ENCODE results near the gene MTHFD2L.

The MTHFD2L gene

GRCh38 chr4:74132944-74133343 lies 25.0 kb upstream of the MTHFD2L start:
- DNase-seq (ENCODE audit: low spot score): no peak

DNA sequence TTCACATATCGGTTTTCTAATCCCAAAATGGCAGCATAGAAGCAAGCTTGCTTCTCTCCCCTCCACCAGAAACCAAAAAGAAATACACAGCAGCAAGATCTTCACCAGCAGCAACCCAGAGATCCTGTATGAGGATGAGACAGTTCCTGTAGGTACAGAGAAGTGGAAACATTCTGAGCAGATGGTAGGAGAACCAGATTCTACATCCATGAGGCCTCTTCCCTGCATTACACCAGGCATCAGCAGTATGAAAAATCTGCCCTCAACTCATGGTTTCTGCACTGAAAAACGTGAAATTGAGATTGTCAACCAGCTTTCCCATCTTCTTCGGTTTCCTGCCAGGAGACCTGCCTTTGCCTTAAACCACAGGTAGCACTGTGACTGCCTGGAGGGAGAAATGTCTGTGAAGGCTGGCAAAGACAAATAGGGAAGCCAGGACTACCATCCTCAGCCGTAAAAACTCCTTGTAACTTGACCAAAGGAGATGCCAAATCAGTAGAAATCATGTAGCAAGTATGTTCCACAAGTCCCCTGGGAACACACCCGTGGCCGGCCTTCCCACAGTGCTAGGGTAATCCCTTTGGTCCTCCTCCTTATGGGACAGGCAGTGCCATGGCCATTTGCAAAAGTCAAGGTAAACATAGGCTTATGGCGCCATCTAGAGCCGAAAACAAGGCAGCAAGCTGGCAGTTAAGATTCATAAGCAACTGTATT lies 24.0 kb upstream of the MTHFD2L start:
- DNase-seq (ENCODE audit: low spot score): peak; percentile 84

- no peak for DNase-seq (ENCODE audit: low spot score)
These were observed 23.4 kb upstream of the MTHFD2L start for GRCh38 chr4:74134500-74134852.

DNA sequence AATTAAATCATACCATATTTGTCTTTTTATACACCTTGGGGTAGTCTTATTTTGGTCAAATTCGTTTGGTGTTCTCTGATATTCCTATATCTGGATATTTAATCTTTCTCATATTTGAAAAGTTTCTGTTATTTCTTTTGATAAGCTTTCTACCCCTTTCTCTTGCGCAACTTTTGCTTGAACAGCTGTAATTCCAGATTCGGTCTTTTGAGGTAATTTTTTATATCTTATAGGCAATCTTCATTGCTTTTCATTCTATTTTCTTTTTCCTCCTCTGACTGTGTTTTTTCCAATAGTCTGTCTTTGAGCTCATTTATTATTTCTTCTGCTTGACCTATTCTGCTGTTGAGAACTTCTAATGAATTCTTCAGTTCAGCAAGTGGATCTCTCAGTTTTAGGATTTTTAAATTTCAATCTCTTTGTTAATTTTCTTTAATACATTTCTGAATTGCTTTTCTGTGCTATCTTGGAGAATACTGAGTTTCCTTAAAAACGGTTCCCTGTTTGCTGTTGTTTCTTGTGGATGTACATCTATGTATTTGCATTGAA lies 11.3 kb upstream of the MTHFD2L start:
- no peak for DNase-seq (ENCODE audit: low spot score)

GRCh38 chr4:74148205-74148604 lies 9.7 kb upstream of the MTHFD2L start:
- no peak for DNase-seq (ENCODE audit: low spot score)

- no peak for DNase-seq (ENCODE audit: low spot score)
These were observed 5.1 kb upstream of the MTHFD2L start for GRCh38 chr4:74152836-74153235.

- DNase-seq (ENCODE audit: low spot score): no peak
These were observed 1.4 kb upstream of the MTHFD2L start for GRCh38 chr4:74156521-74156920.

GRCh38 chr4:74157154-74157553 lies 764 bp upstream of the MTHFD2L start:
- no peak for DNase-seq (ENCODE audit: low spot score)

DNA sequence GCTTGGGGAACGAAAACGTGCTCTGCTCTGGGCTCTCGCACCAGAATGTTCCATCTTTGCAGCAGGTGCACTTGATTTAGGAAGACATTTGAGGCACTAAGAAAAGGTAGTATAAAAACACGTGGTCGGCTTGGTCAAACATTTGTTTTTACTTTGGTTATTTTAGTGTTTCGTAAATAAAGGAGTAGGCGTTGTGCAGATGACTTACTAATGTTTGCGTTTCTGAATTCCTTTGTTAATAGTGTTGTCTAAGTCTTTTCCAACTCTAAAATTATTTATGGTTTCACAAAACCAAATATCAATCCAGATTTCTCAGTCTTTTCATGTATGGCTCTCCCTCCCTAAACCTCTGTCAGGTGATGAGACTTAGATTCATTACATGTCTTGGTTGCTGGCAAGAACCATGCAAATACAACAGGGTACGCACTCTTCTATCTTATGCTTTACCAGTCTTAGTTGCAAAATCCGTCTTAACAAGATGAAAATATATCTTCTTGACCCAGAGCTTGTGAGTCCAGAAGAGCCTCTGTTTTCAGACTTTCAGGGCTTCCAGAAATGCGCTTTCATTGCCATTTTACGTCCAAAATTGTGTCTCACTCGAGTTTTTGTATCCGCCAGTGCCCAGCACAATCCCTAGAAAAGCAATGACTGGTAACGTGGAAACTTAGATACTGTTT lies 686 bp downstream of the MTHFD2L start:
- DNase-seq (ENCODE audit: low spot score): no peak

DNA sequence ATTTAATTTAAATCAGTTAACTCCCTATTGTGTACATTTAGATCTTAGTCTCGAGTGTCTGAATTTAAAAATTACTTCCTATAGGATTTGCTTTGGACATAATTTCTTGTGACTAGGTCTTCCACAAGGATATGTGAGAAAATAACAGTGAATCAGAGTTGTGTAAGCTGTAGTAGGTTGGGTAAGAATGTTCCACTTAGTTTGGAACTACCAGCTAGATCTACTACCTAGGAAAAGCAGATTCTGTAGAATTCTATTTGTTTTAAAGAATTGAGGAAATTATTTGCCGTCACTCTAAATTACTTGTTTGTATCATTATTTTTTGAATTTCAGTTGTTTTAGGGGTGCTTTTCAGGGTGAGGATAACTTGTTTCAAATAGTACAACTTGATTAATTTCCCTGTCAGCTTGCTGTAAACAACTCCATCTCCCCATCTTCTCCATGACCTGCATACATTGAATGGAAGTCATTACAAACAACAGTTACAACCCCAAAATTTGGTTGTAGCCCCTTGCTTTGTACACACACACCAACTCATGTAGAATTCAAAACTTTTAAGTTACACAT lies 1.3 kb downstream of the MTHFD2L start:
- DNase-seq (ENCODE audit: low spot score): no peak

GRCh38 chr4:74161666-74162450 lies 3.9 kb downstream of the MTHFD2L start:
- DNase-seq (ENCODE audit: low spot score): no peak

- DNase-seq (ENCODE audit: low spot score): no peak
These were observed 8.2 kb downstream of the MTHFD2L start for GRCh38 chr4:74166135-74166534.

GRCh38 chr4:74166818-74167217 lies 8.9 kb downstream of the MTHFD2L start:
- DNase-seq (ENCODE audit: low spot score): no peak

GRCh38 chr4:74167585-74167984 lies 9.7 kb downstream of the MTHFD2L start:
- no peak for DNase-seq (ENCODE audit: low spot score)

DNA sequence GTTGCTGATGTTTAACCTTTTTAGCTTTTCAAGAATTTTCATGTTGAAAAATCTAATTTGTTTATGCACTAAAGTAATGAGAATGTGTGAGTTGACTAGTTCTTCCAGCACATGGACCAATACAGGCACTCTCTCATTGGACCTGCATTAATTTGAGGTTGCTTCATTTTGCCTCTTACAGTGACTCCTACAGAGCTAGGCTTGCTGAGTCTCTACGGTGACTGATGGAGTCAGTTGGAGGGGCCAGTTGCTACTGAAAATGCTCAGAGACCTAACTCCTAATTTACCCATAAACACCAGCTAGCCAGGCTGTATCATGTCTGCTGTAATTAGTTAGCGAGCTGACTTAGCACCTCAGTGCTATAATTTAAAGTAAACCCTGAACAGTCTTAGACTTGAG lies 10.9 kb downstream of the MTHFD2L start:
- DNase-seq (ENCODE audit: low spot score): no peak

GRCh38 chr4:74173321-74173720 lies 15.4 kb downstream of the MTHFD2L start:
- DNase-seq (ENCODE audit: low spot score): no peak

GRCh38 chr4:74174421-74174820 lies 16.5 kb downstream of the MTHFD2L start:
- no peak for DNase-seq (ENCODE audit: low spot score)

DNA sequence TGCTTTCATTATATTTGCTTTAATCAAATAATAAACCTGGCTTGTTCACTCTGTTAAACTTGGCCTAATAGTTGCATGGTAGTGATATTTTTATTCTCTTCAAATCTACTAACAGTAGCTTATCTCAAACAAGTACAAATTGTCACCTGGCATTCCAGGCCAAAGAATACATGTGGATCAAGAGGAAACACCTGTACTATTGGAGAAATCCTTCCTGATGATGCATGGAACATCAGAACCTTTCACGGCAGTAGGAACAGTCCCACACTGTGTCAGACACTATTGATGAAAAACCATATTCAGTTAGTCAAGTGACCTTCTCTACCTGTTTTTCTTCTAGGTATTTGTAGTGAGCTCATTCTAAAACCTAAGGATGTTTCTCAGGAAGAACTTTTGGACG lies 17.0 kb downstream of the MTHFD2L start:
- DNase-seq (ENCODE audit: low spot score): no peak

GRCh38 chr4:74175379-74175778 lies 17.5 kb downstream of the MTHFD2L start:
- no peak for DNase-seq (ENCODE audit: low spot score)

DNA sequence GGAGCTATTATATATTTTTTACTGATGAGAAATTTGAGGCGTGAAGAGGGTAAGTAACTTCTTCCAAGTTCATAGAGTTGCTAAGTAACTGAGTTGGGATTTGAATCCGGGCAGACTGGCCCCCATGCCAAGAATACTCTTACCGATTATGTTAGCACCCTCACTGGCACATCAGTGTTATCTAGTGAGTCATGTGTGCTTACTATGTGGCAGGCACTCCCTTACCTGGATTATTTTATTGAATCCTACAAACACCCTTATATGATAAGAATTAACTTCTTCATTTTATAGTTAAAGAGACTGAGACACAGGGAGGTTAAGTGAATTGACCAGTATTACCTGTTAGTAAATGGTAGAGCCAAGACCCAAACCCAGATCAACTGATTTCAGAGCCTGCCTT lies 20.9 kb downstream of the MTHFD2L start:
- DNase-seq (ENCODE audit: low spot score): no peak

DNA sequence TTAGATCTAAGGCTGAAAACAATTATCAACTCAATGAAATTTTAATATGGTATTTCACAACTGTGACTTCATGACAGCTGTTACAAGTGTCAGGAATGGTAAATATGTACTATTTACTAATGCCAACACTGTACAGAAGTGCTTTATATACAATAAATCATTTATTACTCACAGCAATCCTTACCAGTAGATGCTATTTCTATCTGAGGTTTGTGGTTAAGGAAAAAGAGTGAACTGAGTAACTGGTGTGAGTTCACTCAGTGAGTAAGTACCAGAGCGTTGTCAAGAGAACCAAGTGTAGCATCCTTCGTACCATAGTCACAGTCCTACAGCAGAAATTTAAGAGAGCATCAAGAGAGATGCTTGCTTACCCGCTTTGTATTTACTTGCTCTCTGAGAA lies 23.3 kb downstream of the MTHFD2L start:
- DNase-seq (ENCODE audit: low spot score): no peak

DNA sequence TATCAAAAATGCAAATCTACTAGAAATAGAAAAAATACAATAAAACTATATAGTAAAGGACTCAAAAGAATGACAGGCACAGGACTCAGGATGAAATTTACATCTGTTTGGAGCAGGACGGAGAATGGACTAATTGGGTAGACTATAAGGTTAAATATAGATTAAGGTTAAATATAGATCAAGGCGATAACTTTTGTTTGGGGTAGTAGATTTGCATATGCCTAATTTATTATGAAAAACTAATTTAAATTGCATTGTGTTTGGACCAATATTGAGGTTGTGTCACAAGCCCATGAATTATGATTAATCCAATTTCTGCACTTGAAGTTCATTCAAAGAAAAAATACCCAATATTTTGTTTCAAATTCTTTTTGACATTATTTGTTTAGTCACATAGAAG lies 31.0 kb downstream of the MTHFD2L start:
- DNase-seq (ENCODE audit: low spot score): no peak
